Measurements from ENCODE around the gene SLC16A6. TPM values are rescaled to one million over a fixed set of nuclear protein-coding genes. Genes with fewer than 3 reads are reported as not detected.
"Not testable (repeated sequence)": the region's sequence is repeated elsewhere in the genome, so short reads cannot be mapped to it uniquely, and the experiment has no call there.

The SLC16A6 gene
- total and polyA plus RNA-seq, 2 experiments from 2014 or later: 0.15 TPM; not detected in 1

DNA sequence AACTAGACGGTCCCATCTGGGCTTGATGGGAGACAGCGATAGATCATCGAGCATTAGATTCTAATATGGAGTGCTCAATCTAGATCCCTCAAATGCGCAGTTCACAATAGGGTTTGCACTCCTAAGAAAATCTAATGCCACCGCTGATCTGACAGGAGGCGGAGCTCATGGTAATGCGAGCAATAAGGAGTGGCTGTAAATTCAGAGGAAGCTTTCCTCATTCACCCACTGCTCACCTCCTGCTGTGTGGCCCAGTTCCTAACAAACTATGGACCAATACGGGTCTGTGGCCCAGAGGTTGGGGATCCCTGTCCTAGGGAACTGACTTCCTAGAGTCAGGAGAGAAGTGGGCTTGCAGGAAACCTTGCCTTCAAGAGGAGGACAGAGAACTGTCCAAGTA is 68.3 kb downstream of the SLC16A6 start:
- H3K36me3 ChIP-seq: no peaks in the 10 kb centered on the region
- H3K9me3 ChIP-seq (ENCODE audit: low read depth): no peaks in the 10 kb centered on the region
- no peak for TF ChIP-seq CTCF (IDR thresholded peaks at IDR 0.05; ENCODE audit: low read depth, low read length)
- DNase-seq (ENCODE audit: low read depth in 1 of 2, low spot score in 1 of 2): no peak
- H3K27me3 ChIP-seq: no peaks in the 10 kb centered on the region
- H3K4me1 ChIP-seq (ENCODE audit: low read depth): no peaks in the 10 kb centered on the region
- no peak overlapping the region for H3K27ac ChIP-seq
- no peak overlapping the region for H3K4me3 ChIP-seq

DNA sequence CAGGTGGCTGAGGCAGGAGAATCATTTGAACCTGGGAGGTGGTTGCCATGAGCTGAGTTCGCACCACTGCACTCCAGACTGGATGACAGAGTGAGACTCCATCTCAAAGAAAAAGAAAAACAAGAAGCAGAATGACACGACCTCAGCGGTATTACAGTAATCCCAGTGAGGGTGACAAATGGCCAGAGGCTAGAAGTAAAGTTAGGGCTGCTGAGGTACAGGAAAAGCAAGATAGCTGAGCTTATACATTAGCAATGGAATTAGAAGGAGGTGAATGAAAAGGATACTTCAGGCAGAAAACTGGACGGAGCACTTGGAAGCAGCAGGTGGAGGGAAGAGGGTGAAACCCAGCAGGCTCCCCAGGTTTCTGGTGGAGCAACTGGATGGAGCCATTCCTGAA is 69.1 kb downstream of the SLC16A6 start:
- no peaks in the 10 kb centered on the region for H3K27me3 ChIP-seq
- DNase-seq (ENCODE audit: low read depth in 1 of 2, low spot score in 1 of 2): no peak
- no peak overlapping the region for H3K27ac ChIP-seq
- H3K4me1 ChIP-seq (ENCODE audit: low read depth): no peaks in the 10 kb centered on the region
- TF ChIP-seq CTCF (IDR thresholded peaks at IDR 0.05; ENCODE audit: low read depth, low read length): no peak
- no peaks in the 10 kb centered on the region for H3K36me3 ChIP-seq
- no peak overlapping the region for H3K4me3 ChIP-seq
- H3K9me3 ChIP-seq (ENCODE audit: low read depth): no peaks in the 10 kb centered on the region

- not testable (repeated sequence) for DNase-seq (ENCODE audit: low read depth in 1 of 2, low spot score in 1 of 2); H3K27me3 ChIP-seq; H3K4me1 ChIP-seq (ENCODE audit: low read depth); H3K27ac ChIP-seq; H3K4me3 ChIP-seq; H3K36me3 ChIP-seq; H3K9me3 ChIP-seq (ENCODE audit: low read depth)
Observed at GRCh38 chr17:68220786-68221185, 70.1 kb downstream of the SLC16A6 start.

DNA sequence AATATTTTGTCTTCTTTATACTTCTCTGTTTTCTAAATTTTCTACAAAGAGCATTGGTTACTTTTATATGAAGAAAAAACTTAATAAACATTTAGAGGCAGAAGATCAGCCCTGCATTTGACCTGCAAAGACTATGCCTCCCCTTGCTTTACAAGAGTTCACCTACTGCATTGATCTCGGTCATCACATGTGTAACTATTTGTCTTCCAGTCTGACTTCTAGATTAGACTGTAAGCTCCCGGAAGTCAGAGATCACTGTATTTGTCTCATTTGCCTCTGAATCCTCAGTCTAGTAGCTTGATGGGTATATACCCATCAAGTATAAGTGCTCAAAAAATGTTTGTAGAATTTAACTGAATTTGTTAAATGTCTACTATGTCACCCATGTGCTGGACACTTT is 70.7 kb downstream of the SLC16A6 start:
- H3K27me3 ChIP-seq; H3K27ac ChIP-seq; H3K4me1 ChIP-seq (ENCODE audit: low read depth); H3K9me3 ChIP-seq (ENCODE audit: low read depth); H3K36me3 ChIP-seq; DNase-seq (ENCODE audit: low read depth in 1 of 2, low spot score in 1 of 2); H3K4me3 ChIP-seq: not testable (repeated sequence)

DNA sequence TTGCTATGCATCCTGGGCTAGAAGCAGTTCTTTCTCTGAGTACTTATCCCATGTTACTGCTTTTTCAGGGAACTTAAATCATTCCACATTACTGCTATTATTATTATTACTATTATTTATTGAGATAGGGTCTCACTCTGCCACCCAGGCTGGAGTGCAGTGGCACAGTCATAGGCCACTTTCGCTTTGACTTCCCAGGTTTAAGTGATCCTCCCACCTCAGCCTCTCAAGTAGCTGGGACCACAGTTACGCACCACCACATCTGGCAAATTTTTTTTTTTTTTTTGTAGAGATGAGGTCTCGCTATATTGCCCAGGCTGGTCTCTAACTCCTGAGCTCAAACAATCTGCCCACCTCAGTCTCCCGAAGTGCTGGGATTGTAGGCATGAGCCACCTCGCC is 71.5 kb downstream of the SLC16A6 start:
- H3K4me1 ChIP-seq (ENCODE audit: low read depth); DNase-seq (ENCODE audit: low read depth in 1 of 2, low spot score in 1 of 2); H3K4me3 ChIP-seq; H3K27me3 ChIP-seq; H3K9me3 ChIP-seq (ENCODE audit: low read depth); H3K27ac ChIP-seq; H3K36me3 ChIP-seq: not testable (repeated sequence)

Other genes starting within 250 kb of the SLC16A6 start
- 63.1 and 69.2 TPM in 2 replicates for gene AMZ2, start 43.1 kb downstream of the SLC16A6 start, total RNA-seq
- gene AMZ2, start 43.1 kb downstream of the SLC16A6 start, polyA plus RNA-seq: 122 and 153 TPM in 2 replicates
- gene ARSG, start 368 bp upstream of the SLC16A6 start, total RNA-seq: 10.3 and 15.4 TPM in 2 replicates
- gene ARSG, start 368 bp upstream of the SLC16A6 start, polyA plus RNA-seq: 5.6 and 9.9 TPM in 2 replicates
- gene WIPI1, start 166.4 kb upstream of the SLC16A6 start, total RNA-seq: 39.8 and 76.7 TPM in 2 replicates
- gene WIPI1, start 166.4 kb upstream of the SLC16A6 start, polyA plus RNA-seq: 57.5 and 72.5 TPM in 2 replicates
- 458 and 473 TPM in 2 replicates for gene PRKAR1A, start 221.3 kb upstream of the SLC16A6 start, total RNA-seq
- 301 and 323 TPM in 2 replicates for gene PRKAR1A, start 221.3 kb upstream of the SLC16A6 start, polyA plus RNA-seq

Data from cardiac muscle cell (in vitro differentiated cells and primary cell).